ENCODE measurements around the gene LRRC59. TPM values are rescaled to one million over a fixed set of nuclear protein-coding genes. Genes with fewer than 3 reads are reported as not detected.

LRRC59 gene
- total RNA-seq, 4 donors from 2014 or later, result 34.4 to 76.6 (median 50.3) TPM

GRCh38 chr17:50367401-50367800 lies 29.9 kb downstream of the LRRC59 start:
- 100% methylated on average over 1 of the region's 1 CpG for WGBS, 2 donors (ENCODE audit: low coverage in 1 of 2)

GRCh38 chr17:50365649-50366393 lies 31.5 kb downstream of the LRRC59 start:
- no peak overlapping the region for H3K27ac ChIP-seq
- no peak for ATAC-seq
- no peaks in the 10 kb centered on the region for H3K9me3 ChIP-seq
- WGBS, 2 donors (ENCODE audit: low coverage in 1 of 2), result 90% methylated on average over 3 of the region's 14 CpGs; no CpG with 5 or more reads in 1 of the 2 donors
- H3K36me3 ChIP-seq, result peaks cover 0 to 72% of the 10 kb centered on the region in 2 donors
- H3K27me3 ChIP-seq, result no peaks in the 10 kb centered on the region
- no peak for TF ChIP-seq POLR2A (IDR thresholded peaks at IDR 0.05)
- TF ChIP-seq EP300 (IDR thresholded peaks at IDR 0.05), result no peak
- TF ChIP-seq CTCF (IDR thresholded peaks at IDR 0.05), result no peak
- no peak for TF ChIP-seq POLR2AphosphoS5 (IDR thresholded peaks at IDR 0.05)
- H3K4me3 ChIP-seq, result no peak overlapping the region
- H3K4me1 ChIP-seq, result peaks cover 0 to 29% (median 5%) of the 10 kb centered on the region in 3 donors

More at GRCh38 chr17:50367401-50367800, 29.9 kb downstream of the LRRC59 start:
- no peak overlapping the region for H3K27ac ChIP-seq
- no peaks in the 10 kb centered on the region for H3K27me3 ChIP-seq
- no peaks in the 10 kb centered on the region for H3K9me3 ChIP-seq
- no peak for ATAC-seq
- H3K4me1 ChIP-seq, result peaks cover 0 to 38% (median 11%) of the 10 kb centered on the region in 3 donors
- H3K36me3 ChIP-seq, result peaks cover 0 to 66% of the 10 kb centered on the region in 2 donors
- no peak overlapping the region for H3K4me3 ChIP-seq
- TF ChIP-seq CTCF (IDR thresholded peaks at IDR 0.05), result no peak
- no peak for TF ChIP-seq POLR2A (IDR thresholded peaks at IDR 0.05)
- no peak for TF ChIP-seq POLR2AphosphoS5 (IDR thresholded peaks at IDR 0.05)
- TF ChIP-seq EP300 (IDR thresholded peaks at IDR 0.05), result no peak

GRCh38 chr17:50365165-50365564 lies 32.2 kb downstream of the LRRC59 start:
- H3K36me3 ChIP-seq, result peaks cover 0 to 72% of the 10 kb centered on the region in 2 donors
- no peak overlapping the region for H3K4me3 ChIP-seq
- TF ChIP-seq CTCF (IDR thresholded peaks at IDR 0.05) (no peak), POLR2AphosphoS5 (IDR thresholded peaks at IDR 0.05) (no peak), EP300 (IDR thresholded peaks at IDR 0.05) (no peak), POLR2A (IDR thresholded peaks at IDR 0.05) (no peak)
- no peak for ATAC-seq
- no peaks in the 10 kb centered on the region for H3K27me3 ChIP-seq
- no peak overlapping the region for H3K27ac ChIP-seq
- H3K9me3 ChIP-seq, result no peaks in the 10 kb centered on the region
- no CpG with 5 or more reads among the region's 2 CpGs for WGBS, 2 donors (ENCODE audit: low coverage in 1 of 2)
- H3K4me1 ChIP-seq, result peaks cover 0 to 25% (median 5%) of the 10 kb centered on the region in 3 donors

- no peak for ATAC-seq
- Histone ChIP-seq H3K27me3 (no peaks in the 10 kb centered on the region), H3K4me3 (no peak overlapping the region), H3K36me3 (peaks cover 0 to 72% of the 10 kb centered on the region in 2 donors), H3K9me3 (no peaks in the 10 kb centered on the region), H3K27ac (no peak overlapping the region), H3K4me1 (peaks cover 0 to 25% (median 5%) of the 10 kb centered on the region in 3 donors)
- TF ChIP-seq POLR2AphosphoS5 (IDR thresholded peaks at IDR 0.05) (no peak), POLR2A (IDR thresholded peaks at IDR 0.05) (no peak), EP300 (IDR thresholded peaks at IDR 0.05) (no peak), CTCF (IDR thresholded peaks at IDR 0.05) (no peak)
- no CpG with 5 or more reads among the region's 9 CpGs for WGBS, 2 donors (ENCODE audit: low coverage in 1 of 2)
Observed at GRCh38 chr17:50364715-50365114, 32.6 kb downstream of the LRRC59 start.

GRCh38 chr17:50364061-50364458 lies 33.3 kb downstream of the LRRC59 start:
- WGBS, 2 donors (ENCODE audit: low coverage in 1 of 2), result no CpG with 5 or more reads among the region's 4 CpGs
- ATAC-seq, result no peak
- no peak for TF ChIP-seq POLR2AphosphoS5 (IDR thresholded peaks at IDR 0.05)
- TF ChIP-seq POLR2A (IDR thresholded peaks at IDR 0.05), result no peak
- TF ChIP-seq EP300 (IDR thresholded peaks at IDR 0.05), result no peak
- no peak for TF ChIP-seq CTCF (IDR thresholded peaks at IDR 0.05)
- Histone ChIP-seq H3K36me3 (peaks cover 0 to 72% of the 10 kb centered on the region in 2 donors), H3K27ac (no peak overlapping the region), H3K9me3 (no peaks in the 10 kb centered on the region), H3K27me3 (no peaks in the 10 kb centered on the region), H3K4me1 (peaks cover 0 to 25% (median 5%) of the 10 kb centered on the region in 3 donors), H3K4me3 (no peak overlapping the region)
